ENCODE measurements around the gene LEPROT.

LEPROT gene

GRCh38 chr1:65467536-65467935 is 47.1 kb downstream of the LEPROT start:
- H3K27ac ChIP-seq = no peak overlapping the region

GRCh38 chr1:65469126-65469888 is 48.8 kb downstream of the LEPROT start:
- no peak overlapping the region for H3K27ac ChIP-seq
- no peak for TF ChIP-seq CTCF (conservative IDR thresholded peaks at IDR 0.05)

More at GRCh38 chr1:65467536-65467935, 47.1 kb downstream of the LEPROT start:
- TF ChIP-seq CTCF (conservative IDR thresholded peaks at IDR 0.05) = no peak

- H3K27ac ChIP-seq = no peak overlapping the region
- no peak for TF ChIP-seq CTCF (conservative IDR thresholded peaks at IDR 0.05)
Observed at GRCh38 chr1:65469889-65470340, 49.4 kb downstream of the LEPROT start.

GRCh38 chr1:65470766-65471165 is 50.3 kb downstream of the LEPROT start:
- no peak overlapping the region for H3K27ac ChIP-seq
- no peak for TF ChIP-seq CTCF (conservative IDR thresholded peaks at IDR 0.05)

GRCh38 chr1:65471213-65471833 is 50.9 kb downstream of the LEPROT start:
- no peak overlapping the region for H3K27ac ChIP-seq
- TF ChIP-seq CTCF (conservative IDR thresholded peaks at IDR 0.05) = no peak

GRCh38 chr1:65471861-65472332 is 51.4 kb downstream of the LEPROT start:
- TF ChIP-seq CTCF (conservative IDR thresholded peaks at IDR 0.05) = no peak
- no peak overlapping the region for H3K27ac ChIP-seq

GRCh38 chr1:65476327-65476726 is 55.9 kb downstream of the LEPROT start:
- H3K27ac ChIP-seq = no peak overlapping the region
- TF ChIP-seq CTCF (conservative IDR thresholded peaks at IDR 0.05) = no peak

All from VCaP (cell line).